T-helper 1 cell (primary cell): ENCODE results near the gene STAMBPL1.

ENCODE experiments used
- DNase-seq, 5 donors: peaks; one replicate each; pipeline ENCODE4 v3.0.0-alpha.2; 2012 to 2020

STAMBPL1 gene

GRCh38 chr10:88954458-88955083 is 74.5 kb downstream of the STAMBPL1 start:
- DNase-seq = no peak

GRCh38 chr10:88957381-88957780 is 77.3 kb downstream of the STAMBPL1 start:
- no peak for DNase-seq

- no peak for DNase-seq
Measured at GRCh38 chr10:88958721-88959120, 78.7 kb downstream of the STAMBPL1 start.

GRCh38 chr10:88960802-88961201 is 80.8 kb downstream of the STAMBPL1 start:
- DNase-seq = peak in 1 of 5 donors; percentile 51

- DNase-seq = no peak
Measured at GRCh38 chr10:88961266-88961665, 81.2 kb downstream of the STAMBPL1 start.

- DNase-seq = peak in 1 of 5 donors; percentile 39
Measured at GRCh38 chr10:88962336-88962735, 82.3 kb downstream of the STAMBPL1 start.

- DNase-seq = no peak
Measured at GRCh38 chr10:88963318-88963717, 83.3 kb downstream of the STAMBPL1 start.

GRCh38 chr10:88964360-88964759 is 84.3 kb downstream of the STAMBPL1 start:
- no peak for DNase-seq

- DNase-seq = no peak
Measured at GRCh38 chr10:88964869-88965415, 84.9 kb downstream of the STAMBPL1 start.

- DNase-seq = no peak
Measured at GRCh38 chr10:88966797-88967196, 86.8 kb downstream of the STAMBPL1 start.

- DNase-seq = no peak
Measured at GRCh38 chr10:88968391-88968790, 88.3 kb downstream of the STAMBPL1 start.

- DNase-seq = no peak
Measured at GRCh38 chr10:88971221-88972061, 91.4 kb downstream of the STAMBPL1 start.
